Epidermal melanocyte (primary cell): ENCODE measurements around the gene MX2.
"Not testable (repeated sequence)": the region's sequence is repeated elsewhere in the genome, so short reads cannot be mapped to it uniquely, and the experiment has no call there.

ENCODE experiments used
- DNase-seq: peaks from one replicate; pipeline ENCODE4 v3.0.0; 2011; ENCODE audit warnings: low spot score; ENCODE audit not compliant: insufficient read length

The MX2 gene

DNA sequence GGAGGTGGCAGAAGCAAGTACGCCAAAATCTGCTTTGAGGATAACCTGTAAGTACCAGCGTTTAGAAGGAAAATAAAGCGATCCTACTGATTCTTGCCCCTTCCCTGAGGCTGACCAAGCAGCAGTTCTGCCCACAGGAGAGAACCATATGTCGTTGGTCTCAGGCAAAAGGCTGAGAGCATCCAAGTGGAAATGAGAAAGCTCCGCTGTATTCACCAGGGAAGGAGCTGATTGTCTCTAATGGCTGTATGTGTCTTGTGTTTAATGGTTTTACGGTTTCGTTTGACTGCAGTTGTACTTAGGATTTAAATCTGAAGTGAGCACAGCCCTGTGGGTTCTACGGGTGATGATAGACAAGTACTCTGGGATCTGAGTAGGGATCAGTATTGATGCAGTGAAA, 23.4 kb upstream of the MX2 start:
- DNase-seq = no peak

DNA sequence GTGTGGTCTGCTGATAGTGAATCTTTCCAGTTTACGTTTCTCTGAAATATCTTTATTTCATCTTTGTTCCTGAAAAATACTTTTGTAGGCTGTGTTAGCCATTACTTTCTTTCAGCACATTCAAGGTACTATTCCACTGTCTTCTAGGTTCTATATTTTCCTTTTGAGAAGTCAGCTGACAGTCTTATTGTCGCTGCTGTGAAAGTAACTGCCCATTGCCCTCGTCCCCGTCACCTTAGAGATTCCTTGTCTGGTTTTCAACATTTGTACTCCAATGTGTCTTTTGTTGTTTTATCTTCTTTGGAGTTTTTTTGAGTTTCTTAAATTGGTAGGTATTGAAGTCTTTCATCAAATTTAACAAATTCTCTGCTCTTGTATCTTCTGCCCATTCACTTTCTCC, 19.8 kb upstream of the MX2 start:
- DNase-seq = no peak

DNA sequence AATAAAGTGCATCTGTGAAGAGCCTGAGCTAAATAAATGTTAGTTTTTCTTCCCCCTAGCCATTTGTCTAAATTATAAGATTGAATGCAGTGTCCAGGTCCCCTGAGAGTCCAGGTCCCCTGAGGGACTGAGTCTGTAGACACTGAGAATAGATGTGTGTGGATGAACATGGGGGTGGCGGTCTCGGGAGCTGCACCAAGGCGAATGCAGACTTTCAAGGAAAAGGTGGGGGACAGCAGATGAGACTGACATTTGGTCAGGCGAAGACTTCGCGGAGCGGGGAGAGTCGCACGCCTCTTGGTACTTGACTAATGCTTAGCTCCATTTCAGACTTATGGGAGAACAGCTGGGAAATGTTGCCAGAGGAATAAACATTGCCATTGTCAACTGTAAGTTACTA, 17.7 kb upstream of the MX2 start:
- DNase-seq = no peak

DNA sequence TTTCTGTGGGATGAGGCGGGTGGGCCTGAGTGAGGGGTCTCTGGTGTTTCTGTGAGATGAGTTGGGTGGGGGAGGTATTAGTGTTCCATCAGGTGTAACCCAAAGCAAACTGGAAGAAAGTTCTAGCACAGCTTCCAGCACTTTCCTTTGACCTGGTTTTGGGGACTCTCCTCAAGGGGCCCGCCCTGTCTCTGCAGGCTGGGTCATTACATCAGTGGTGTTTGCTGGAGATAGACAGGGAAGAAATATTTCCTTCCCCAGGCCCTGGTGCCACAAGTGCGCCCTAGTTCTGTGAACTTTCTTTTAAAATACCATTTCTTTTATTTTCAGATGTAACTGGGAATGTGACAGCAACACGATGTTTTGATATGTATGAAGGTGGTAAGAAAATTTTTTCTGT, 16.5 kb upstream of the MX2 start:
- no peak for DNase-seq

DNA sequence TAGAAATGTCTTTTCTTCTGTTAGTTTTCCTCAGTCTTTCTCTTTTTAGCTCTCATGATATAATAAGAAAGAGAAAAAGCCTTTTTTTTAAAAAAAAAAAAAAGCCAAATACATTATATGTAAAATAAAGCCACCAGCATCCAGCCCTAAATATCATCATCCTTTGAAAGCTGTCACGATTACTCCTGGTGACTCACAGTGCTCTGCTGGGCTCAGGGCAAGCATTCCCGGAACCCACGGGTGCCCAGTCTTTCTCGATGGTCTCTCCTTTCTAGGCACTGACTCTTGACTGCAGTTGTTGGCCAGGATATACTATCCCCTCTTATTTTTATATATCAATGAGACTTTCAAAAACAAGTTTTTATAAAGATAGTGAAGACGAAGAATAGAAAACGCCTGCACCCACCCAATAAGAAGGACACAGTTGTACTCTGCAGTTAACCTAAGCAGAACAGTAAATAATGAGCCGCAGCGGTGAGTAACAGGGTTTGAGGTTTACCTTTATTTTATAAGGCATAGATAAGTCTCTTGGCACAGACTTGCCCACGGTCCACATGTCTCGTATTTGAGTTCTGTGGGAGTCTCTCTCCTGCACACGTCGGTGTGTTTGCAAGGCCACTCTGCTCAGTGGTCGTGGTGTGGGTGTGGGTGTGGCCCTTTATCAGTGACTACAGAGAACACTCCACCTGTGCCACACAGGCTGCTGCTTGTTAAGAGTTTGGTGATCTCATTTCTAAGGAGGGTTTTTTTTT, 15.7 kb upstream of the MX2 start:
- no peak for DNase-seq

DNA sequence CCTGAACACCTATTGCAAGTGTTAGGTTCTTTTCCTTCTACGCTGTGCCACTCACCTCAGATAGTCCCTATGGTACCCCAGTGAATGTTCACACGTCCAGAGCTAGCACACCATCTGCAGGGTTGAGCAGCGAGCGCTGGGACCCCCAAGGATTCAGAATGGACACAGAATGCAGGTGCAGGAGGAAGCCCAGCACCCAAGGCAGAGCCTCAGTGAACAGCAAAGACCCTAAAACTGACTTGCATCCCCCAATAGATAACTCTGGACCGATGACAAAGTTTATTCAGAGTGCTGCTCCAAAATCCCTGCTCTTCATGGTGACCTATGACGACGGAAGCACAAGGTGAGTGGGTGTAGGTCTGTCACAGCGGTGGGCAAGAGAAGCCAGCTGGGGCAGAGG, 15.1 kb upstream of the MX2 start:
- no peak for DNase-seq

DNA sequence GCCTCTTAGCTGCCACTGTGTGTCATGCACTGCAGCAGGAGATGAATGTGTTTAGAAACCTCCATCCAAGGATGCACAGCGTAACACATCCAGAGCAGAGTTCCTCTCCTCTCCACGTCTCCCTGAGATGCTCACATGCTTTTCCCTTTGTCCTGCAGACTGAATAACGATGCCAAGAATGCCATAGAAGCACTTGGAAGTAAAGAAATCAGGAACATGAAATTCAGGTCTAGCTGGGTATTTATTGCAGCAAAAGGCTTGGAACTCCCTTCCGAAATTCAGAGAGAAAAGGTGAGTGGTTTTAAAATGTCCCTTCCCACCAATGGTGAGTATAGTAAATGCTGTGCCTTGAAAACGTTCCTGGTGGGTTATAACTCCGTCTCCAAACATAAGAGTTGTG, 13.4 kb upstream of the MX2 start:
- no peak for DNase-seq

DNA sequence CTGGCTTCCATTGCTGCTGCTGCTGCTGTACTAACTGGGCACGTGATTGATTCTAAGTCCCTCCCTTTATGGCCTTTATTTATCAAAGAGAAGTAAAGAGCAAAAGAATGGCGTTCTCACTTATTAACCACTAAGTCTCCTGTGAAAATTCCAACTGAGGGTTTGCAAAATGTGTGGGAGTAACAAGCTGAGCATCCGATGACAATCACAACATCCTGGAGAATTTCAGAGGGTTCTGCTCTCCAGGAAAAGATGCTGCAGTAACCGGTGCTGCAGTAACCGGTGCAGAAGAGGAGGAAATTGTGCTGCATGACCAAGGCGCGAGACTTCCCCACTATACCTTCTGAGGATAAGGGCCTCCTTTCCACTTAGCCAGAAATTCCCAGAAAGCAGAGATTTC, 12.7 kb upstream of the MX2 start:
- DNase-seq = no peak

DNA sequence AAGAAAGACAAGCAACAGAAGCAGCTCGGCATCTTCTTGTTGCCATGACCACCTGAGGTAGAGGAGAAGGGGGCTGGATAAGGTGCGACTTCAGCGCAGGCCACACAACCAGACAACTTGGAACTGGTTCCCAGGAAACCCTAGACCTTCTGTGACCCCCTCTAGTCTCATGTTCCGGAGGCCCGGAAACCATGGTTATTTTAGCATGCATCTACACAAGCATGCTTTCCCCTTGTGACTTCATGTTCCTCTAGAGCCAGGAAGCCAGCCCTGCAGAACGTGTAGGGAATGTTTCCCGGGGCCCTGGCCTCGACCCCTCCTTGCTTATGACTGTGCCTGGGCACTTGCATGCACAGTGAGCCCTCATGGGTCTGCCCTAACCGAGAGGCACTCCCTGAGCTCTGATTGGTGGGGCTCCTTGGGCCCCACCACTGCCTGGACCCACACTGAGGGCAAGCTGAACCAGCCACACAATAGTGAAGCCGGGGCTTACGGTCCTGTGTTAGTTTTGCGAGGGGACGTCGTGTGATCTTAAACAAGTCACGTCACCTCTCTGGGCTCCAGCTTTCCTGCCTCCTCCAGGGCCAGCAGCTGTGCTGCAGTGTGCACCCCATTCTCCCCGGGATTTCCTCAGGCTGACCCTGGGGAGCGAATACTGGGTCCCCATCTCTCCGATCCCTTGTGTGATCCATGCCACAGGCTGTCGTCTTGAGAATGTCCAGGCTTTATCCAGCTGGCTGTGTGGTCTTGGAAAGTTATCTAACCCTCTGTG, 12.0 kb upstream of the MX2 start:
- no peak for DNase-seq

DNA sequence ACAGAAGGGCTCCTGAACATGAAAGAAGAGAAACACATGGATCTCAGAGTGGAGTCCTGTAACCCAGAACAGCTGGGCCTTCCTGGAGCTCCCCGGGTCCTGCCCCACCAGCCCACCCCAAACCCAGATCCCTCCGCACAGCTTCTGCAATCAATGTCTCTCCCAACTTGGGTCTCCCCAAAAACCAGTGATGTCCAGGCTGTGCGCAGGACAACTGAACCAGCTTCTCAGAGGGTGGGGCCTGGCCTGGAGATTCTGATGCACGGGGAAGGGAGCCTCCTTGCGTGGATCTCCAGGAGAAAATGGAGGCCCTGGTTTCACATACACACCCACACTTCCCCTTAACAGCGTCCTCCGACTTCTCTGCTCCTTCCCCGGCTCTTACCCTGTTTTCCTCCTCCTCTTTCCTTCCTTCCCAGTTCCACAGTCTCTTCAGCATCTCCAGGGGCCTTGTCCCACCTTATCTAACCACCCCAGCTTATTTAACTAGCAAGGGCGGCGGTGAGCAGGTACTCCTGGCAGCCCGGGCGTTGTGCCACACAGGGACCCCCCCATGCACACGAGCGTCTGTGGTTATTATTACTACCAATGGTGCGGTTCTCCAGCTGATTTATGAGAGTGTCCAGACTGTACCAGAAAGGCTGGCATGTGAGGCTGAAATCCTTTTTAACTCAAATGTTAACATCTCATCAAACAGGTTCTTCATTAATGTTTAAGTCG, 11.2 kb upstream of the MX2 start:
- no peak for DNase-seq

DNA sequence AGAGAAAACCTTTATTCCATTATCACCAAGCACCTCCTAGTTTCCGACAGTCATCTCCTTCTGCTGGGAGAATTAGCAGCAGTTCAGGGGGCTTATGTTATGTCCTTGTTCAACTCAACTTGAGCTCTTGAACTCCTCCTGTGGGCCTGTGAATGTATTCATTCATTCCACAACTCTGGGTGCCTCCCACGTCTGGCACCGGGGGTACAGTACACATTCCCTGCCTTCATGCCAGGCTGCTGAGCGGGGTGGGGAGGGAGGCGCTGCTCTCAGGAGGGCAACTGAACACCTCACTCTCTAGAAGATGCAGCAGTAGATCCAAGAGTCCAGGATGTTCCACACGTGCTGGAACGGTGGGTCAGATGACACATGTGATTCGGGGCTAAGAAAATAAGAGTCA, 4.3 kb upstream of the MX2 start:
- no peak for DNase-seq

DNA sequence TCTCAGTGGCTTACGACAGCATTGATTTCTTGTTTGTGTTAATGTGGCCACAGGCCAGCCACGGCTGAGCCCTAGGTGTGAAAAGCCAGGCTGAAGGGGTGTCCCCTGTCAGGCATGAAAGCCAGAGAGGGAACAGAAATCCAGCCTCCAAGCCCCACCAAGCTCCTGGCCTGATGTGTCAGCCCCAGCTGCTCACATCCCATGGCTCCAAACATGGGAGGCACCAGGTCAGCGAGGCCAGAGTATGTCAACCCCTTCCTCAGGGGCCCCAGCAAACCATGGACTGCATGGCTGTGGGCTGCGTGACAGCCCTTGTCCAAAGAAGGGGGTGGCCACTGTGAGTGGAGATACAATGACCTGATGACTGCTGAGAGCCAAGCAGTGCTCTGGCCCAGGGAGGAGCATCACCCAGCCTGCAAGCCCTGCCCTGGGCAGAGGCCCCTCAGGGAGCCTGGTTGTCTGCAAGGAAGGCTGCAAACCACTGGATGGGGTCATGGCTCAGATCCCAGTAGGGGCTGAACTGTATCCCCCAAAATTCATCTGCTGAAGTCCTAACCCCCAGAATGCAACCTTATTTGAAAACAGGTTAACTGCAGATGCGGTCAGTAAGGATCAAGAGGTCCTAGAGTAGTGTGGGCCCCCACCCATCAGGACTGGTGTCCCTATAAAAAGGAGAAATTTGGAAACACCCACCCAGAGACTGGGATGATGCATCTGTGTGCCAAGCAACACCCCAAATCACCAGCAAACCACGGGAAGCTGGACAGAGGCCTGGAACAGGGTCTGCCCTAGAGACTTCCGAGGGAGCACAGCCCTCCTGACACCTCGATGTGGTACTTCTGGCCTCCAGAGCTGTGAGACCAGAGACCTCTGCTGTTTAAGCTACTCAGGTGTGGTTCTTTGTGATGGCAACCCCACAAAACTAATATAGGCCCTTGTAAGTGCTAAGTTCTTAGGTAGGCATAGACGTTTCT, 3.3 kb upstream of the MX2 start:
- no peak for DNase-seq

DNA sequence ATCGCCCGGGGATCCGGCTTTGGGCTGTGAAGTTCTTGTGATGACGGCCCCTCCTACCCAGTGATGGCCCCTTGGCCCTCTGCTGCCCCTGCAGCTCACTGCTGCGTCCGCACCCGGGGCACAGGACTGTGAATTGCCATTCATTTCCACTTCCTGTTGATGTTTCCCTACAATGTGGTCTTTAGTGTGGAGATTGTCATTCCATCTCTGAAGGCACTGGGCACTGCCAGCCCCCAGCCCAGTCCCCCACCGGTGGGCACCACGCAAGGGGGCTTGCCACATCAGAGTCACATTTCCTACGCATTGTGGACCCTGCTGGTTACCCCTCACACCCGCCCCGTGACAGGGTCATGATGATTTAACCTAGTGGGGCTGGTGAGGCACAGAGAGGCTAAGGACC, 2.5 kb upstream of the MX2 start:
- DNase-seq = no peak

DNA sequence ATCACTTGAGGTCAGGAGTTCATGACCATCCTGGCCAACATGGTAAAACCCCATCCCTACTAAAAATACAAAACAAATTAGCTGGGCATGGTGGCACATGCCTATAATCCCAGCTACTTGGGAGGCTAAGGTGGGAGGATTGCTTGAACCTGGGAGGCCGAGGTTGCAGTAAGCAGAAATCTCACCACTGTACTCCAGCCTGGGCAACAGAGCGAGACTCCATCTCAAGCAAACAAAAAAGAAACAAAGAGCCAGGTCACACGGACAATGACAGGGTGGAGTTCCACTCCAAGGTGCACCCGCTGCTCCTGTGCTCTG, 2.1 kb upstream of the MX2 start:
- DNase-seq = not testable (repeated sequence)

DNA sequence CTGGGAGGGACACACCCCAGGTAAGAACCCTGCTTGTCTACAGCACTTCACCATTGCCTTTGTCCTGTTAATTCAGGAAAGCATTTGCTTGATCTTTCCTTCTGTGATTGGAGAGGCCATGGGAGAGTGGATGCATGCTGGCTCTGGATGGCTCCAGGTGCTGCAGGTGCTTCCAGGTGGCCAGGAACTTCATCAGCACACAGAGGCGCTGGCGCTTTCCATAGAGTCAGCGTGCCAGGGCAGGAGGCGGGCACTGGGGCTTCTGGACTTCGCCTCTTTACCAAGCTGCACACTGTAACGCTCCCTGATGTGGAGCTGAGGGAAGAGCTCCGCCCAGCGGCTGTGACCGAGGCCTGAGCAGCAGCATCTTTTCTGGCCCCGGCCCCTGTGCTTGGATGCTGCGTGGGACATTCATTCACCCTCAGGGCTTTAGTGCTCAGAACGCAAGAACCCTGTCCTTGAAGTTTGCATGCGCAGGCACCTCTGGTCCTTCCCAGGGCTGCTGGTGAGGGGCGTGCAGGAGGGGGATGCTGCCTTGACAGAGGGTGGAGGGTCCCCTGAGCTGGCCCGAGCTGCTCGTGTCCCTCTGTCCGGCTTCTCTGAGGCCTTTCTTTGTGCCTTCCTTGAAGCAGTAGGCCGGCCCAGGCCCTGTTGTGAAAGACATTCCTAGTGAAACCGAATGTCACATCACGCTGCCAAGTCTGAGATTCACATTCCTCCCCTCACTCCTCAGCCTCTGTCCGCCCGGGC, 1.6 kb upstream of the MX2 start:
- no peak for DNase-seq

DNA sequence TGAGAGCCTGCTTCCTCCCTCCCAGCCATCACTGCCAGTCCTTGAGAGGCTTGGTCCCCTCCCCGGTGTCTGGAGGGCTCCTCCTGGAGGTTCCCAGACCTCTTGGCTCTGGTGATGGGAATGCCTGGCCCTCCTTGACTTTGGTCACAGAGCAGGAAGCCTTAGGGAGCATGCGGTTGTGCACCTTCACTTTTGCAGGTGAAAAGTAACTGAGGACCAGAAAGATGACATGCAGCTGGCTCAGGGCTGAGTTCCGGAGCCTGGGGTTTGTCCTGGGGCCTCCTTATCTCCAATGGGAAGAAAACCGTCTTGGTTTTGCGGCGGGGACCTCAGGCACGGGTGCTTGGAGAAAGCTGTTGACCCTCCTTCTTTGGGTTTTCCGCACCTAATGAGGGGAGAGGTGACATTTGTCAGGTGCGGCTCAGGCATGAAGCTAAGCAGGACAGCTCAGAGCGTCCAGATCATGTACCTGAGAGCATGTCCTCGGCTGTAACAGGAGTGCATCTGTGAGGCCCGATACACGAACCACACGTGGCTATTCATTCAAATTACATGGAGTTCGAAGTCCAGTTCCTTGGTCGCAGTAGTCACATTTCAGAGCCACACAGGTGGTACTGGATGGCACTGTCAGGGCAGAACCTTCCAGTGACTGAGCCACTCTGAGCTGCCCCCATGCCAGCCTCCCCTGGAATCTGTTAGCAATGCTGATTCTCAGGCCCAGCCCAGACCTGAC, 608 bp upstream of the MX2 start:
- DNase-seq = no peak

DNA sequence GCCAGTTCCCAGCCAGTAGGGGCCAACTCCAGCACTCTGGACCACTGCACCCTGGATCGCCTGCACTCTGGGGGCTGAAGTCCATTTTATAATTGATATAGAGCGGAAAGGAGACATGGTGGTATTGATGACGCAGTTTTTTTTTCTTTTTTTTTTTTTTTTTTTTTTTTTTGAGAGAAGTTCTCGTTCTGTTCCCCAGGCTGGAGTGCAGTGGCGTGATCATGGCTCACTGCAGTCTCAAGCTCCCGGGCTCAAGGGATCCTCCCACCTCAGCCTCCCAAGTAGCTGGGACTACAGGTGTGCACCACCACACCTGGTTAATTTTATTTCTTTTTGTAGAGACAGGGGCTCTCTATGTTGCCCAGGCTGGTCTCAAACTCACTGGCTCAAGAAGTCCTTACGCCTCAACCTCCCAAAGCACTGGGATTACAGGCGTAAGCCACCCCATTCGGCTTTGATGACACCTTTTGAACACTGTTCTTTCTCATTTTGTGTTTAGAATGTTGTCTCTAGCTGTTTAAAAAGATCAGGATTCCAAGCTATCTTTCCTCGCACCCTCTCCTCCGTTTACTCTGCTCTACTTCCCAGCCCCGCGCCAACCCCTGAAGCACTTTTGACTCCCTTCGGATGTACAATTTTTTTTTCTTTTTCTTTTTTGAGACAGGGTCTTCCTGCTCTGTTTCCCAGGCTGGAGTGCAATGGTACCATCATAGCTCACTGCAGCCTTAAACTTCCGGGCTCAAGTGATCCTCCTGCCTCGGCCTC, 960 bp downstream of the MX2 start:
- DNase-seq = no peak

DNA sequence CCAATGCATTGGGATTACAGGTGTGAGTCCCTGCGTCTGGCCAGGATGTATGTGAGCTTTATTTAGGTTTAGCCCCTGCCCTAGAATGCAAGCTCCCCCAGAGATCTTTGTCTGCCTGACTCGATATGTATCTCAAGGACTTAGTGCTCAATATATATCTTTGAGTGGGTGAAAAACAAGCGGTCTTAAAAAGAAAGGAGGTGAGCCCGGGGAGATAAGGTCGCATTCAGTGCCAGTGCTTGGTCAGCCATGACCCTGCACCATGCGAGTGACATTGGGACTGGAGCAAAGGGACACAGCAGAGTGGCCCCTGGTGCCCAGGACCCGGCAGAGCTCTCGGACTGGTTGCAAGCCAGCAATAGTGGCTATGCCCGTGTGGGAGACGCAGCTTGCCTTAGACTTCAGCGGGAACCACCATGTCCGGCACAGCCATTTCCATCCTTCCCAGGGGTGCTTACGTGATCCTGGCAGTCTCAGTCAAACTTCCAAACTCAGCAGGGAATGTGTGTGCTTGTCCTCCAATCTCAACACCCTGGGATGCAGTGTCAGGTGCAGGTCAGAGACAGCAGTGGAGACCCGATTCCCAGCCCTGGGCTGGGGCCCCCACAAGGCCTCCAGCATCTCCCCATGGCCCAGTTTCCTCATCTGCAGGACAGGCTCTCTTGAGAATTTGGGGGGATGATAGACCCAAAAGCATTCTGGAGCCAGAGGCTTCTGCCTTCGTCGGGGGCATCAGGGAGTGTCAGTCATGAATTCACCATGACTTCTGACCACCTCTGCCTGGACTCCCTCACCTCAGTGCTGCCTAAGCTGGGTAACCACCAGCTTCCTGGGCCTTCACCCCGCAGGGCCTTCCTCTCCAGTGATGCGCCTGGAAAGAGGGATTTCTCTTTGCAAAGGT, 1.8 kb downstream of the MX2 start:
- DNase-seq = no peak
